ENCODE results near the gene HUWE1. TPM values are rescaled to one million over a fixed set of nuclear protein-coding genes. Genes with fewer than 3 reads are reported as not detected.

HUWE1 gene
- total and polyA plus RNA-seq, 12 donors: 30.8 to 219 (median 189) TPM

GRCh38 chrX:53681661-53682060 lies 4.9 kb downstream of the HUWE1 start:
- Histone ChIP-seq H3K27ac (no peak overlapping the region), H3K4me3 (no peak overlapping the region), H3K36me3 (peaks cover 0 to 51% (median 0%) of the 10 kb centered on the region in 9 donors), H3K4me1 (peaks cover 0 to 41% (median 9%) of the 10 kb centered on the region in 9 donors), H3K27me3 (no peaks in the 10 kb centered on the region), H3K9me3 (peaks cover 0 to 5% (median 0%) of the 10 kb centered on the region in 11 donors)
- ATAC-seq: no peak
- WGBS, 2 donors: 49 to 53% methylated on average over 3 of the region's 3 CpGs
- intact Hi-C loops (cut with DNase I): loop anchor here in 1 of 10 donors (10.0 kb wide), 2 partner anchors 363 to 503 kb away; partner anchors contain the start of genes FAM120C and PHF8
- TF ChIP-seq, protein P1, sequence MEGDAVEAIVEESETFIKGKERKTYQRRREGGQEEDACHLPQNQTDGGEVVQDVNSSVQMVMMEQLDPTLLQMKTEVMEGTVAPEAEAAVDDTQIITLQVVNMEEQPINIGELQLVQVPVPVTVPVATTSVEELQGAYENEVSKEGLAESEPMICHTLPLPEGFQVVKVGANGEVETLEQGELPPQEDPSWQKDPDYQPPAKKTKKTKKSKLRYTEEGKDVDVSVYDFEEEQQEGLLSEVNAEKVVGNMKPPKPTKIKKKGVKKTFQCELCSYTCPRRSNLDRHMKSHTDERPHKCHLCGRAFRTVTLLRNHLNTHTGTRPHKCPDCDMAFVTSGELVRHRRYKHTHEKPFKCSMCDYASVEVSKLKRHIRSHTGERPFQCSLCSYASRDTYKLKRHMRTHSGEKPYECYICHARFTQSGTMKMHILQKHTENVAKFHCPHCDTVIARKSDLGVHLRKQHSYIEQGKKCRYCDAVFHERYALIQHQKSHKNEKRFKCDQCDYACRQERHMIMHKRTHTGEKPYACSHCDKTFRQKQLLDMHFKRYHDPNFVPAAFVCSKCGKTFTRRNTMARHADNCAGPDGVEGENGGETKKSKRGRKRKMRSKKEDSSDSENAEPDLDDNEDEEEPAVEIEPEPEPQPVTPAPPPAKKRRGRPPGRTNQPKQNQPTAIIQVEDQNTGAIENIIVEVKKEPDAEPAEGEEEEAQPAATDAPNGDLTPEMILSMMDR (IDR thresholded peaks at IDR 0.05): no peak
- DNase-seq: no peak

DNA sequence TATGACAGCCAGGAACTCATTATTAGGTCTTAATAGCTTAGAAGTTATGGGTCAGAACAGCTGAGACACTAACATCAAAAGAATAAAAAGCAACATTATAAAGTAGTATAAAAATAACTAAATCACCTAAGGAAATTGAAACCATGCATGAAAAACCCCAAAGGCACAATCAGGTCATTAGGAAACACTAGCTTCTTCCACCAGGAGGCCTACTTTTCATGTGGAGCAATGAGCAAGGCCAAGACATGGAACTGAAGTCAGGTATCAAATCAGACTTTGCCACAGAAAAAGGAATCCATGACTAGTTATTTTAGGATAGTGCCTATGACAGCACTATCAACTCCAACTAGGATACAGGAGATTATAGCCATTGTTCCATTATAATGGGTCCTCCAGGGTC lies 7.9 kb downstream of the HUWE1 start:
- ATAC-seq (no peak), DNase-seq (no peak)
- intact Hi-C loops (cut with DNase I): loop anchor here in 1 of 10 donors (10.0 kb wide), 1 partner anchor 64 kb away; no protein-coding TSS in a partner anchor
- H3K4me1 ChIP-seq: peaks cover 0 to 50% (median 19%) of the 10 kb centered on the region in 9 donors
- peaks cover 0 to 14% (median 0%) of the 10 kb centered on the region in 7 donors for H3K27me3 ChIP-seq
- H3K9me3 ChIP-seq: peaks cover 0 to 5% (median 0%) of the 10 kb centered on the region in 11 donors
- TF ChIP-seq, protein P1 (IDR thresholded peaks at IDR 0.05): peak in 2 of 9 donors; percentile 5 to 20
- no peak overlapping the region for H3K4me3 ChIP-seq
- no peak overlapping the region for H3K27ac ChIP-seq
- H3K36me3 ChIP-seq: peaks cover 0 to 71% (median 0%) of the 10 kb centered on the region in 9 donors

DNA sequence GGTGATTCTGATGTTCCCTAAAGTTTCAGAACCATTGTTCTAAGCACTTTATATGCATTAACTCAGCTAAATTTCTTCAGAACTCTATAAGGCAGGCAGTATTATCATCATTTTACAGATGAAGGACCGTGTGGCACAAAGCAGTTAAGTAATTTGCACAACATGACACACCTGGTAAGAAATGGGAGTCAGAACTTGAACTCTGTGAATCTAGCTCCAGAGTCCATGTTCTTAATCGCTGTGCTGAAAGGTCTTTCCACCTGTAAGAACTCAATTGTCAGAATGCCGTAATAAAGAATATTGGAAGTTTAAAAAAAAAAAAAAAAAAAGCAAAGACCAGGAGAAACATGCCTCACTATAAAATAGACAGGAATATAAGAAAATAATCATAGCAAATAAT lies 9.2 kb downstream of the HUWE1 start:
- ATAC-seq: no peak
- TF ChIP-seq, protein P1 (IDR thresholded peaks at IDR 0.05): no peak
- Histone ChIP-seq H3K4me3 (no peak overlapping the region), H3K27me3 (peaks cover 0 to 14% (median 0%) of the 10 kb centered on the region in 7 donors), H3K9me3 (no peaks in the 10 kb centered on the region), H3K36me3 (peaks cover 0 to 84% (median 0%) of the 10 kb centered on the region in 9 donors), H3K4me1 (peaks cover 0 to 45% (median 15%) of the 10 kb centered on the region in 9 donors), H3K27ac (no peak overlapping the region)
- intact Hi-C loops (cut with DNase I): loop anchor here in 1 of 10 donors (10.0 kb wide), 1 partner anchor 62 kb away; no protein-coding TSS in a partner anchor
- 84 to 85% methylated on average over 3 of the region's 3 CpGs for WGBS, 2 donors
- no peak for DNase-seq

DNA sequence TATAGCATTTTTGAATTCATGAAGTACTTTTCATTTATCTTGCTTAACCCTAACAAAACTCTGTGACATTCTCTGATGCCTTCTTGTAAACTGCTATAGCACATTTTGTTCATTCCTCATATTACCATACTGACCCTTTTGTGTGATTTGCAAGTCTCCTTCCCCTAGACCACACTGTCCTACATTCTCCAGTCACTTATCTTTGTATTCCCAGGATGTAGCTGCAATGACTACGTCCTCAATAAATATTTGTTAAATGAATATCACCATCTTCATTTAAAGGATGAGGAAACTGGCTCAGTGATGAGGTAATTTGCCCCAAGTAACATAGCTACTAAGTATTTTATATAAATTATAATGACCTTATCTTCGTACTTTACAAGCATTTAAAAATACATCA lies 11.9 kb downstream of the HUWE1 start:
- Histone ChIP-seq H3K27ac (no peak overlapping the region), H3K36me3 (peaks cover 0 to 82% (median 4%) of the 10 kb centered on the region in 9 donors), H3K4me3 (no peak overlapping the region), H3K27me3 (peaks cover 0 to 20% (median 0%) of the 10 kb centered on the region in 7 donors), H3K4me1 (peaks cover 0 to 43% (median 5%) of the 10 kb centered on the region in 9 donors), H3K9me3 (no peaks in the 10 kb centered on the region)
- ATAC-seq (no peak), DNase-seq (no peak)
- WGBS, 2 donors: 70 to 81% methylated on average over 2 of the region's 2 CpGs
- TF ChIP-seq, protein P1 (IDR thresholded peaks at IDR 0.05): no peak
- intact Hi-C loops (cut with DNase I): loop anchor here in 1 of 10 donors (10.0 kb wide), 1 partner anchor 60 kb away; no protein-coding TSS in a partner anchor

Measured in heart right ventricle (tissue), 16 donors.